Ishikawa (cell line): ENCODE results near the gene MYLK.

ENCODE experiments used
- CEBPB ChIP-seq: IDR thresholded peaks from 2 replicates; pipeline ENCODE4 v1.6.1; 2012
- CREB1 ChIP-seq: IDR thresholded peaks from 2 replicates; pipeline ENCODE4 v1.6.1; 2012; ENCODE audit warnings: low read depth
- EGR1 ChIP-seq: IDR thresholded peaks from 2 replicates; pipeline ENCODE4 v1.6.1; 2012
- EP300 ChIP-seq: IDR thresholded peaks from 2 replicates; pipeline ENCODE4 v1.6.1; 2012; ENCODE audit warnings: borderline replicate concordance
- FOXM1 ChIP-seq: IDR thresholded peaks from 2 replicates; pipeline ENCODE4 v1.6.1; 2012; ENCODE audit warnings: low read depth, borderline replicate concordance
- NFIC ChIP-seq: IDR thresholded peaks from 2 replicates; pipeline ENCODE4 v1.6.1; 2012
- RAD21 ChIP-seq: IDR thresholded peaks from 2 replicates; pipeline ENCODE4 v1.6.1; 2012; ENCODE audit warnings: low read depth
- TAF1 ChIP-seq: IDR thresholded peaks from 2 replicates; pipeline ENCODE4 v1.6.1; 2012; ENCODE audit warnings: low read depth, mild to moderate bottlenecking
- TCF12 ChIP-seq: IDR thresholded peaks from 2 replicates; pipeline ENCODE4 v1.6.1; 2012; ENCODE audit warnings: low read depth
- TEAD4 ChIP-seq: IDR thresholded peaks from 2 replicates; pipeline ENCODE4 v1.6.1; 2012
- YY1 ChIP-seq: IDR thresholded peaks from 2 replicates; pipeline ENCODE4 v1.6.1; 2012; ENCODE audit warnings: low read depth
- ZBTB7A ChIP-seq: IDR thresholded peaks from 2 replicates; pipeline ENCODE4 v1.6.1; 2012; ENCODE audit warnings: low read depth
- TF ChIP-seq, protein P1 (sequence below): IDR thresholded peaks from 2 replicates; pipeline ENCODE4 v1.6.1; 2012; ENCODE audit warnings: low read depth, mild to moderate bottlenecking
- TF ChIP-seq, protein P2 (sequence below): IDR thresholded peaks from 2 replicates; pipeline ENCODE4 v1.6.1; 2012
- TF ChIP-seq, protein P3 (sequence below): IDR thresholded peaks from 2 replicates; pipeline ENCODE4 v1.6.1; 2012

Gene MYLK

DNA sequence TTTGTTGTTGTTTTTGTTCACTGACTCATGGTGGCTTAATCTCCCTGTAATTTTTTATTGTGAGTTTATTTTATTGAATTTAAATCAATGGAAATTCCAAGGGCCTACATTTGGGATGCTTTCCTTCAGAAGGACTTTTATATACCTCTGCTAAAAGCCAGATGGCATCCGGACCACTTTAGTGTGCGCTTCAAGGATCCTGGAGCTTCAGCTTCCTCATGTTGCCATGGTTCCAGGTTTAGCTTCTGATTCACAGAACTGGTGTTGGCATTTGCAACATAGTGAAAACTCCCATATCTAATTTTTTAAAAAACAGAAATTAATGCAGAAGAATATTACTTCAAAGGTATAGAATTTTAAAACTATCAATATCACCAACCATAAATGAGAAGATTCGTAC lies 290.8 kb downstream of the MYLK start:
- TF ChIP-seq CEBPB (no peak), FOXM1 (no peak), RAD21 (no peak), YY1 (no peak), NFIC (no peak), TAF1 (no peak), EGR1 (no peak), EP300 (no peak)
- TF ChIP-seq, protein P1, sequence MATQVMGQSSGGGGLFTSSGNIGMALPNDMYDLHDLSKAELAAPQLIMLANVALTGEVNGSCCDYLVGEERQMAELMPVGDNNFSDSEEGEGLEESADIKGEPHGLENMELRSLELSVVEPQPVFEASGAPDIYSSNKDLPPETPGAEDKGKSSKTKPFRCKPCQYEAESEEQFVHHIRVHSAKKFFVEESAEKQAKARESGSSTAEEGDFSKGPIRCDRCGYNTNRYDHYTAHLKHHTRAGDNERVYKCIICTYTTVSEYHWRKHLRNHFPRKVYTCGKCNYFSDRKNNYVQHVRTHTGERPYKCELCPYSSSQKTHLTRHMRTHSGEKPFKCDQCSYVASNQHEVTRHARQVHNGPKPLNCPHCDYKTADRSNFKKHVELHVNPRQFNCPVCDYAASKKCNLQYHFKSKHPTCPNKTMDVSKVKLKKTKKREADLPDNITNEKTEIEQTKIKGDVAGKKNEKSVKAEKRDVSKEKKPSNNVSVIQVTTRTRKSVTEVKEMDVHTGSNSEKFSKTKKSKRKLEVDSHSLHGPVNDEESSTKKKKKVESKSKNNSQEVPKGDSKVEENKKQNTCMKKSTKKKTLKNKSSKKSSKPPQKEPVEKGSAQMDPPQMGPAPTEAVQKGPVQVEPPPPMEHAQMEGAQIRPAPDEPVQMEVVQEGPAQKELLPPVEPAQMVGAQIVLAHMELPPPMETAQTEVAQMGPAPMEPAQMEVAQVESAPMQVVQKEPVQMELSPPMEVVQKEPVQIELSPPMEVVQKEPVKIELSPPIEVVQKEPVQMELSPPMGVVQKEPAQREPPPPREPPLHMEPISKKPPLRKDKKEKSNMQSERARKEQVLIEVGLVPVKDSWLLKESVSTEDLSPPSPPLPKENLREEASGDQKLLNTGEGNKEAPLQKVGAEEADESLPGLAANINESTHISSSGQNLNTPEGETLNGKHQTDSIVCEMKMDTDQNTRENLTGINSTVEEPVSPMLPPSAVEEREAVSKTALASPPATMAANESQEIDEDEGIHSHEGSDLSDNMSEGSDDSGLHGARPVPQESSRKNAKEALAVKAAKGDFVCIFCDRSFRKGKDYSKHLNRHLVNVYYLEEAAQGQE = no peak
- TF ChIP-seq, protein P2, sequence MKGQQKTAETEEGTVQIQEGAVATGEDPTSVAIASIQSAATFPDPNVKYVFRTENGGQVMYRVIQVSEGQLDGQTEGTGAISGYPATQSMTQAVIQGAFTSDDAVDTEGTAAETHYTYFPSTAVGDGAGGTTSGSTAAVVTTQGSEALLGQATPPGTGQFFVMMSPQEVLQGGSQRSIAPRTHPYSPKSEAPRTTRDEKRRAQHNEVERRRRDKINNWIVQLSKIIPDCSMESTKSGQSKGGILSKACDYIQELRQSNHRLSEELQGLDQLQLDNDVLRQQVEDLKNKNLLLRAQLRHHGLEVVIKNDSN = no peak
- TF ChIP-seq, protein P3, sequence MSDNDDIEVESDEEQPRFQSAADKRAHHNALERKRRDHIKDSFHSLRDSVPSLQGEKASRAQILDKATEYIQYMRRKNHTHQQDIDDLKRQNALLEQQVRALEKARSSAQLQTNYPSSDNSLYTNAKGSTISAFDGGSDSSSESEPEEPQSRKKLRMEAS = no peak

DNA sequence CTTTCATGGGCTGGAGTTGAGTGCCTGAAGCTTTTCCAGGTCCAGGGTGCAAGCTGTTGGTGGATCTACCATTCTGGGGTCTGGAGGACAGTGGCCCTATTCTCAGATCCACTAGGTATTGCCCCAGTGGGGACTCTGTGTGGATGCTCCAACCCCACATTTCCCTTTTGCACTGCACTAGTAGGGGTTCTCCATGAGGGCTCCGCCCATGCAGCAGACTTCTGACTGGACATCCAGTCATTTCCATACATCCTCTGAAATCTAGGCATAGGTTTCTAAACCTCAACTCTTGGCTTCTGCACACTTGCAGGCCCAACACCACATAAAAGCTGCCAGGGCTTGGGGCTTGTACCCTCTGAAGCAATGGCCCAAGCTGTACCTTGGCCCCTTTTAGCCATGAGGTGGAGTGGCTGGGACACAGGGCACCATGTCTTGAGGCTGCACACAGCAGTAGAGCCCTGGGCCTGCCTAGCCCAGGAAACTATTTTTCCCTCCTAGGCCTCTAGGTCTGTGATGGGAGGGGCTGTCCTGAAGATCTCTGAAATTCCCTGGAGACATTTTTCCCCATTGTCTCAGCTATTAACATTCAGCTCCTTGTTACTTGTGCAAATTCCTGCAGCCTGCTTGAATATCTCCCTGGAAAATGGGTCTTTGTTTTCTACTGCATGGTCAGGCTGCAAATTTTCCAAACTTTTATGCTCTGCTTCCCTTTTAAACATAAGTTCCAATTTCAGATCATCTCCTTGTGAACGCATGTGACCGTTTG lies 293.3 kb downstream of the MYLK start:
- TF ChIP-seq CEBPB = no peak
- TF ChIP-seq RAD21 = no peak
- TF ChIP-seq, protein P2 = no peak; the same call in 1 of the 2 replicates
- no peak for TF ChIP-seq ZBTB7A
- TF ChIP-seq, protein P1 = no peak
- TF ChIP-seq CREB1 = no peak
- no peak for TF ChIP-seq TCF12
- TF ChIP-seq TAF1 = no peak
- no peak for TF ChIP-seq EGR1
- TF ChIP-seq EP300 = no peak

DNA sequence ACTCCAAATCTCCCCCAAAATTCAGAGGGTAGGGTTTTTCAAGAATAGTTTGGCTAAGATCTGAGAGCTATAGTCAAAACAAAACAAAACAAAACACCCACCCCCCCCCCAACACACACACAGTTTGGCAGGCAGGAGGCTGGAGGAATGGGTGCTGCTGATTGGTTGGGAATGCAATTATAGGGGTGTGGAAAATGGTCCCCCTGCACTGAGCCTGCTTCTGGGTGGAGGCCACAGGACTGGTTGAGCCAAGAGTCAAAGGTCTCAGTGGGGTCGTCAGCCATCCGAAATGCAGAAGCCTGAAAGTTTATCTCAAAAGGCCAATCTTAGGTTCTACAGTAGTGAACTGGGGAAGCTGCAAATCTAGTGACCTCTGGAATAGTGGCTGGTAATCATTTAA lies 296.7 kb downstream of the MYLK start:
- no peak for TF ChIP-seq TEAD4
- TF ChIP-seq NFIC = no peak
- no peak for TF ChIP-seq TAF1
- TF ChIP-seq YY1 = no peak
- TF ChIP-seq TCF12 = no peak

DNA sequence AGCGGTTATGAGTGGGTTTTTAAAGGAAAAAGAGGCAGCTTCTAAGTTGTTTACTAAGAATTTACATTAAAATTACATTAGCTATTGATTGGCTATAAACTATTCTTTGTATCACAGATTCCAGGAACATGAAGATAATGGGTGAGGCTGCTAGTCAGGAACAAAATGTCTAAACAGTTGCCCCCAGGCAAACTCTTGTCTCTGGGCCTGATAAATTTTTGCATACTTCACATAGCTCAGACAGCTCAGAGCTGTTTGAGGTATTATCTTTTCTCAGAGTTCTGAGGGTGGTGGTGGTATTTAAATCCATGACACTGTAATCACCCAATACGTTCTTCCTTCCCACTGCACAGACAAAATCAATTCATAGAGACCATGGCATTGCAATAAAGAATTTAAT lies 297.2 kb downstream of the MYLK start:
- no peak for TF ChIP-seq EGR1
- no peak for TF ChIP-seq TAF1
- TF ChIP-seq YY1 = no peak
- no peak for TF ChIP-seq CEBPB
- TF ChIP-seq, protein P3 = no peak
- no peak for TF ChIP-seq ZBTB7A
- no peak for TF ChIP-seq EP300
- TF ChIP-seq CREB1 = no peak
- TF ChIP-seq, protein P1 = no peak

DNA sequence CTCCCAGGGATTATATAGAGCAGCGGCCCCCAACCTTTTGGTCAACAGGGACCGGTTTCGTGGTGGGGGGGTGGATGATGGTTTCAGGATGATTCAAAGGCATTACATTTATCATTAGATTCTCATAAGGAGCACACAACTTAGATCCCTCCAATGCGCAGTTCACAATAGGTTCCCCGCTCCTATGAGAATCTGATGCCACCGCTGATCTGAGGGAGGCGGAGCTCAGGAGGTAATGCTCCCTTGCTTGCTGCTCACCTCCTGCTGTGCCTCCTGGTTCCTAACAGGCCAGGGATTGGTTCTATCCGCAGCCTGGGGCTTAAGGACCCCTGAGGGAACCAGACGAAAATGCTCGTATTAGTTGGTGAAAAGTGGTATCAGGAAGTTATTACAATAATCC lies 298.0 kb downstream of the MYLK start:
- 0 out of 2 replicates have a peak, but pooled peaks have one; percentile 35 for TF ChIP-seq ZBTB7A
- no peak for TF ChIP-seq FOXM1
